Measurements from ENCODE around the gene CTPS2.
A peak's percentile ranks its signal among the peaks of the same experiment; 100 is the strongest.

CTPS2 gene

DNA sequence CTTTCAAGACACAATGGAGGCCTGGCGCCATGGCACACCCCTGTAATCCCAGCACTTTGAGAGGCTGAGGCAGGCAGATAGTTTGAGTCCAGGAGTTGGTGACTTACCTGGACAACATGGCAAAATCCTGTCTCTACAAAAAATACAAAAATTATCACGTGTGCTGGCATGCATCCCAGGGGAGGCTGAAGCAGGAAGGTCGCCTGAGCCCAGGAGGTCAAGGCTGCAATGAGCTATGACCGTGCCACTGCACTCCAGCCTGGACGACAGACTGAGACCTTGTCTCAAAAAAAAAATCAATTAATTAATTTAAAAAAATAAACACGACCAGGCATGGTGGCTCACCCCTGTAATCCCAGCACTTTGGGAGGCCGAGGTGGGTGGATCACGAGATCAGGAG, 2.0 kb upstream of the CTPS2 start:
- DNase-seq (ENCODE audit: low spot score), result no peak
- POLR2A ChIA-PET (ENCODE audit: low non-redundant PET), result no interaction called here
- CTCF ChIA-PET, result no interaction called here
- TF ChIP-seq, protein P1, sequence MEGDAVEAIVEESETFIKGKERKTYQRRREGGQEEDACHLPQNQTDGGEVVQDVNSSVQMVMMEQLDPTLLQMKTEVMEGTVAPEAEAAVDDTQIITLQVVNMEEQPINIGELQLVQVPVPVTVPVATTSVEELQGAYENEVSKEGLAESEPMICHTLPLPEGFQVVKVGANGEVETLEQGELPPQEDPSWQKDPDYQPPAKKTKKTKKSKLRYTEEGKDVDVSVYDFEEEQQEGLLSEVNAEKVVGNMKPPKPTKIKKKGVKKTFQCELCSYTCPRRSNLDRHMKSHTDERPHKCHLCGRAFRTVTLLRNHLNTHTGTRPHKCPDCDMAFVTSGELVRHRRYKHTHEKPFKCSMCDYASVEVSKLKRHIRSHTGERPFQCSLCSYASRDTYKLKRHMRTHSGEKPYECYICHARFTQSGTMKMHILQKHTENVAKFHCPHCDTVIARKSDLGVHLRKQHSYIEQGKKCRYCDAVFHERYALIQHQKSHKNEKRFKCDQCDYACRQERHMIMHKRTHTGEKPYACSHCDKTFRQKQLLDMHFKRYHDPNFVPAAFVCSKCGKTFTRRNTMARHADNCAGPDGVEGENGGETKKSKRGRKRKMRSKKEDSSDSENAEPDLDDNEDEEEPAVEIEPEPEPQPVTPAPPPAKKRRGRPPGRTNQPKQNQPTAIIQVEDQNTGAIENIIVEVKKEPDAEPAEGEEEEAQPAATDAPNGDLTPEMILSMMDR (conservative IDR thresholded peaks at IDR 0.05; ENCODE audit: low read depth), result no peak
- H3K27ac ChIP-seq, result no peak overlapping the region

- TF ChIP-seq, protein P1 (conservative IDR thresholded peaks at IDR 0.05; ENCODE audit: low read depth), result no peak
- H3K27ac ChIP-seq, result peak overlapping the region; percentile 83
- ChIA-PET POLR2A (ENCODE audit: low non-redundant PET) (no interaction called here), CTCF (no interaction called here)
- DNase-seq (ENCODE audit: low spot score), result peak; percentile 5
Measured at GRCh38 chrX:16711893-16712547, 449 bp downstream of the CTPS2 start.

GRCh38 chrX:16711219-16711811, 1.2 kb downstream of the CTPS2 start:
- peak; percentile 4 for DNase-seq (ENCODE audit: low spot score)
- TF ChIP-seq, protein P1 (conservative IDR thresholded peaks at IDR 0.05; ENCODE audit: low read depth), result no peak
- ChIA-PET POLR2A (ENCODE audit: low non-redundant PET) (no interaction called here), CTCF (no interaction called here)
- H3K27ac ChIP-seq, result peak overlapping the region; percentile 83

- DNase-seq (ENCODE audit: low spot score), result no peak
- TF ChIP-seq, protein P1 (conservative IDR thresholded peaks at IDR 0.05; ENCODE audit: low read depth), result no peak
- no peak overlapping the region for H3K27ac ChIP-seq
- POLR2A ChIA-PET (ENCODE audit: low non-redundant PET), result no interaction called here
- CTCF ChIA-PET, result no interaction called here
Measured at GRCh38 chrX:16708016-16708415, 4.5 kb downstream of the CTPS2 start.

GRCh38 chrX:16705370-16705769, 7.1 kb downstream of the CTPS2 start:
- no peak for DNase-seq (ENCODE audit: low spot score)
- no peak overlapping the region for H3K27ac ChIP-seq
- TF ChIP-seq, protein P1 (conservative IDR thresholded peaks at IDR 0.05; ENCODE audit: low read depth), result no peak
- ChIA-PET POLR2A (ENCODE audit: low non-redundant PET) (no interaction called here), CTCF (no interaction called here)

- no peak for DNase-seq (ENCODE audit: low spot score)
- TF ChIP-seq, protein P1 (conservative IDR thresholded peaks at IDR 0.05; ENCODE audit: low read depth), result no peak
- ChIA-PET CTCF (interaction anchor here (0.6 kb wide), 1 partner anchor 8 kb away, joined by 3 read pairs; no protein-coding TSS in a partner anchor), POLR2A (ENCODE audit: low non-redundant PET) (no interaction called here)
- H3K27ac ChIP-seq, result no peak overlapping the region
Measured at GRCh38 chrX:16702700-16703599, 9.5 kb downstream of the CTPS2 start.
